ENCODE measurements around the gene FSTL4.

DNA sequence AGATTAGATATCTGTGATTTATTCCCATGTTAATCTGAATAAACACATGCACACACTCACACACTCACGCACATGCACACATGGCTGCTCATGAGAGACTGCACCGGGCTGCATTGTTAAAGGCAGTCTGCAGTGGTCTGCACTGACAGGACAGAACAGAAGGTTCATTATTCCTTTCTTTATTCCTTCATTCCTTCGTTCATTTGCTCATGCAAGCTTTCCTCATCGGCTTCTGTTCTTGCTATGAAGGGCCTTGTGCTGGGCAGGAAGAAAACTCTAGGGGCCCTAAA, 41.4 kb upstream of the FSTL4 start:
- TF ChIP-seq POLR2A (IDR thresholded peaks at IDR 0.05) (no peak), CTCF (IDR thresholded peaks at IDR 0.05) (no peak), EP300 (IDR thresholded peaks at IDR 0.05) (no peak)
